Stimulated activated naive B cell treated with anti-CD40 and anti-IgM and Interleukin-4, amounts not matched to agents 10 μg/mL and 1 μg/mL and 100 μg/mL, for 72 hours (primary cell): ENCODE results near the gene CCDC107.

Source experiments
- ATAC-seq, 2 donors: fragments of 150-1000 bp; cut with Tn5 transposase; replicated peaks; 2 replicates each; pipeline ENCODE4 v1.10.0; 2021; ENCODE audit warnings: moderate library complexity in 1 of 2
- DNase-seq: peaks from one replicate; pipeline ENCODE4 v3.0.0; 2021
- H3K27ac Mint-ChIP-seq: one replicate; pipeline ENCODE4 v1.8.0; 2022; ENCODE audit warnings: mild to moderate bottlenecking, mixed read lengths
- H3K27me3 Mint-ChIP-seq, 2 donors: one replicate each; pipeline ENCODE4 v1.8.0; 2022; ENCODE audit warnings: mixed read lengths in 2 of 2
- H3K36me3 Mint-ChIP-seq, 2 donors: one replicate each; pipeline ENCODE4 v1.8.0; 2022; ENCODE audit warnings: mixed read lengths in 2 of 2, mild to moderate bottlenecking in 1 of 2
- H3K4me1 Mint-ChIP-seq, 2 donors: one replicate each; pipeline ENCODE4 v1.8.0; 2022; ENCODE audit warnings: mixed read lengths in 2 of 2, mild to moderate bottlenecking in 1 of 2
- H3K4me3 Mint-ChIP-seq, 2 donors: one replicate each; pipeline ENCODE4 v1.8.0; 2022; ENCODE audit warnings: mild to moderate bottlenecking in 2 of 2, mixed read lengths in 2 of 2, moderate library complexity in 1 of 2
- H3K9me3 Mint-ChIP-seq, 2 donors: one replicate each; pipeline ENCODE4 v1.8.0; 2022; ENCODE audit warnings: mixed read lengths in 2 of 2, mild to moderate bottlenecking in 1 of 2

CCDC107 gene

GRCh38 chr9:35660966-35661415 lies 2.9 kb downstream of the CCDC107 start:
- no peak overlapping the region for H3K4me3 Mint-ChIP-seq
- peak overlapping the region; percentile 33 for H3K27ac Mint-ChIP-seq
- peaks cover 57 to 85% of the 10 kb centered on the region in 2 donors for H3K4me1 Mint-ChIP-seq
- peaks cover 0 to 2% of the 10 kb centered on the region in 2 donors for H3K9me3 Mint-ChIP-seq
- ATAC-seq: no peak
- no peak for DNase-seq
- peaks cover 24 to 37% of the 10 kb centered on the region in 2 donors for H3K36me3 Mint-ChIP-seq
- peaks cover 5% of the 10 kb centered on the region in 2 donors for H3K27me3 Mint-ChIP-seq

- no peak overlapping the region for H3K4me3 Mint-ChIP-seq
- ATAC-seq (no peak), DNase-seq (no peak)
- peaks cover 24 to 37% of the 10 kb centered on the region in 2 donors for H3K36me3 Mint-ChIP-seq
- peaks cover 0 to 2% of the 10 kb centered on the region in 2 donors for H3K9me3 Mint-ChIP-seq
- peaks cover 5% of the 10 kb centered on the region in 2 donors for H3K27me3 Mint-ChIP-seq
- peak overlapping the region; percentile 66 for H3K27ac Mint-ChIP-seq
- peaks cover 60 to 85% of the 10 kb centered on the region in 2 donors for H3K4me1 Mint-ChIP-seq
Observed at GRCh38 chr9:35661756-35662350, 3.8 kb downstream of the CCDC107 start.

- Mint-ChIP-seq H3K27ac (peak overlapping the region; percentile 85), H3K9me3 (peaks cover 0 to 2% of the 10 kb centered on the region in 2 donors), H3K36me3 (peaks cover 24 to 37% of the 10 kb centered on the region in 2 donors), H3K4me1 (peaks cover 57 to 85% of the 10 kb centered on the region in 2 donors), H3K4me3 (no peak overlapping the region), H3K27me3 (peaks cover 5% of the 10 kb centered on the region in 2 donors)
- ATAC-seq (no peak), DNase-seq (no peak)
Observed at GRCh38 chr9:35662437-35662836, 4.3 kb downstream of the CCDC107 start.

- Mint-ChIP-seq H3K4me1 (peaks cover 44 to 69% of the 10 kb centered on the region in 2 donors), H3K9me3 (peaks cover 0 to 2% of the 10 kb centered on the region in 2 donors), H3K27me3 (no peaks in the 10 kb centered on the region), H3K4me3 (peak within 1 kb of the TSS; percentile 85 to 87), H3K36me3 (peaks cover 17 to 22% of the 10 kb centered on the region in 2 donors), H3K27ac (peak within 1 kb of the TSS; percentile 69)
- peak; percentile 59 for DNase-seq
- ATAC-seq: peak; percentile 74 to 81
Observed at GRCh38 chr9:35664531-35665470, 6.7 kb downstream of the CCDC107 start, which contains the start of gene ARHGEF39. Gene ARHGEF39 (minus strand): TSS chr9:35665195. CDS start chr9:35665169, 26 bp downstream.

GRCh38 chr9:35665471-35665818 lies 7.4 kb downstream of the CCDC107 start:
- H3K4me3 Mint-ChIP-seq: peak overlapping the region; percentile 85 to 87
- H3K4me1 Mint-ChIP-seq: peaks cover 40 to 62% of the 10 kb centered on the region in 2 donors
- ATAC-seq (no peak), DNase-seq (no peak)
- H3K27ac Mint-ChIP-seq: peak overlapping the region; percentile 25
- no peaks in the 10 kb centered on the region for H3K27me3 Mint-ChIP-seq
- H3K9me3 Mint-ChIP-seq: peaks cover 0 to 2% of the 10 kb centered on the region in 2 donors
- peaks cover 11 to 17% of the 10 kb centered on the region in 2 donors for H3K36me3 Mint-ChIP-seq

GRCh38 chr9:35666045-35666444 lies 8.0 kb downstream of the CCDC107 start:
- Mint-ChIP-seq H3K36me3 (peaks cover 5 to 11% of the 10 kb centered on the region in 2 donors), H3K4me3 (no peak overlapping the region), H3K9me3 (peaks cover 0 to 2% of the 10 kb centered on the region in 2 donors), H3K4me1 (peaks cover 34 to 56% of the 10 kb centered on the region in 2 donors), H3K27ac (peak overlapping the region; percentile 43), H3K27me3 (no peaks in the 10 kb centered on the region)
- DNase-seq: no peak
- ATAC-seq: no peak

- Mint-ChIP-seq H3K27me3 (no peaks in the 10 kb centered on the region), H3K4me3 (no peak overlapping the region), H3K36me3 (peaks cover 2 to 10% of the 10 kb centered on the region in 2 donors), H3K9me3 (peaks cover 0 to 2% of the 10 kb centered on the region in 2 donors), H3K4me1 (peaks cover 34 to 52% of the 10 kb centered on the region in 2 donors), H3K27ac (peak overlapping the region; percentile 75)
- DNase-seq: no peak
- peak; percentile 69 to 70 for ATAC-seq
Observed at GRCh38 chr9:35666549-35666948, 8.5 kb downstream of the CCDC107 start.

GRCh38 chr9:35667939-35668338 lies 9.8 kb downstream of the CCDC107 start:
- H3K4me1 Mint-ChIP-seq: peaks cover 22 to 39% of the 10 kb centered on the region in 2 donors
- no peak overlapping the region for H3K27ac Mint-ChIP-seq
- H3K9me3 Mint-ChIP-seq: peaks cover 0 to 2% of the 10 kb centered on the region in 2 donors
- ATAC-seq: no peak
- no peak for DNase-seq
- H3K4me3 Mint-ChIP-seq: no peak overlapping the region
- H3K27me3 Mint-ChIP-seq: no peaks in the 10 kb centered on the region
- no peaks in the 10 kb centered on the region for H3K36me3 Mint-ChIP-seq

- no peak for ATAC-seq
- H3K27me3 Mint-ChIP-seq: peaks cover 0 to 4% of the 10 kb centered on the region in 2 donors
- H3K9me3 Mint-ChIP-seq: peaks cover 0 to 2% of the 10 kb centered on the region in 2 donors
- no peaks in the 10 kb centered on the region for H3K36me3 Mint-ChIP-seq
- no peak for DNase-seq
- peaks cover 19 to 33% of the 10 kb centered on the region in 2 donors for H3K4me1 Mint-ChIP-seq
- no peak overlapping the region for H3K4me3 Mint-ChIP-seq
- H3K27ac Mint-ChIP-seq: peak overlapping the region; percentile 73
Observed at GRCh38 chr9:35669331-35670145, 11.4 kb downstream of the CCDC107 start.

- DNase-seq: no peak
- Mint-ChIP-seq H3K9me3 (no peaks in the 10 kb centered on the region), H3K4me3 (peak within 1 kb of the TSS; percentile 68 to 81), H3K4me1 (peaks cover 7 to 16% of the 10 kb centered on the region in 2 donors), H3K27ac (no peak within 1 kb of the TSS), H3K36me3 (no peaks in the 10 kb centered on the region), H3K27me3 (peaks cover 0 to 10% of the 10 kb centered on the region in 2 donors)
- ATAC-seq: no peak
Observed at GRCh38 chr9:35673132-35674024, 15.3 kb downstream of the CCDC107 start, which contains the start of gene CA9. Gene CA9 (plus strand): TSS chr9:35673928. CDS start chr9:35673960, 32 bp downstream.

- H3K36me3 Mint-ChIP-seq: no peaks in the 10 kb centered on the region
- DNase-seq (no peak), ATAC-seq (no peak)
- H3K27me3 Mint-ChIP-seq: peaks cover 1 to 10% of the 10 kb centered on the region in 2 donors
- peaks cover 7 to 17% of the 10 kb centered on the region in 2 donors for H3K4me1 Mint-ChIP-seq
- no peak overlapping the region for H3K27ac Mint-ChIP-seq
- H3K9me3 Mint-ChIP-seq: no peaks in the 10 kb centered on the region
- no peak overlapping the region for H3K4me3 Mint-ChIP-seq
Observed at GRCh38 chr9:35674025-35674361, 15.9 kb downstream of the CCDC107 start.

- Mint-ChIP-seq H3K4me1 (peaks cover 11 to 26% of the 10 kb centered on the region in 2 donors), H3K4me3 (peak overlapping the region; percentile 81 to 83), H3K27me3 (peaks cover 5 to 10% of the 10 kb centered on the region in 2 donors), H3K27ac (peak overlapping the region; percentile 5), H3K9me3 (no peaks in the 10 kb centered on the region), H3K36me3 (no peaks in the 10 kb centered on the region)
- ATAC-seq (peak; percentile 3 to 8), DNase-seq (no peak)
Observed at GRCh38 chr9:35675204-35675603, 17.1 kb downstream of the CCDC107 start.
